Activated T-cell treated with anti-CD3 and anti-CD28 coated beads for 24 hours (primary cell): ENCODE measurements around the gene LAMP1.
"Not testable (repeated sequence)": the region's sequence is repeated elsewhere in the genome, so short reads cannot be mapped to it uniquely, and the experiment has no call there.

Experiments used
- DNase-seq: peaks from one replicate; pipeline ENCODE4 v3.0.0-alpha.2; 2020; ENCODE audit warnings: low read depth

The LAMP1 gene

GRCh38 chr13:113297370-113298042 is 467 bp downstream of the LAMP1 start:
- DNase-seq: peak; percentile 30

GRCh38 chr13:113298043-113298945 is 1.3 kb downstream of the LAMP1 start:
- DNase-seq: no peak

GRCh38 chr13:113299951-113300350 is 2.9 kb downstream of the LAMP1 start:
- DNase-seq: no peak

- DNase-seq: no peak
Observed at GRCh38 chr13:113302986-113303385, 5.9 kb downstream of the LAMP1 start.

- DNase-seq: no peak
Observed at GRCh38 chr13:113304121-113304520, 7.1 kb downstream of the LAMP1 start.

- no peak for DNase-seq
Observed at GRCh38 chr13:113305208-113305607, 8.2 kb downstream of the LAMP1 start.

GRCh38 chr13:113307491-113307890 is 10.5 kb downstream of the LAMP1 start:
- DNase-seq: no peak

- DNase-seq: no peak
Observed at GRCh38 chr13:113309473-113309872, 12.4 kb downstream of the LAMP1 start.

GRCh38 chr13:113314112-113314511 is 17.1 kb downstream of the LAMP1 start:
- not testable (repeated sequence) for DNase-seq

GRCh38 chr13:113314895-113315470 is 17.9 kb downstream of the LAMP1 start:
- DNase-seq: not testable (repeated sequence)

- no peak for DNase-seq
Observed at GRCh38 chr13:113315992-113316391, 19.0 kb downstream of the LAMP1 start.

- DNase-seq: no peak
Observed at GRCh38 chr13:113317031-113317430, 20.0 kb downstream of the LAMP1 start.

GRCh38 chr13:113318956-113319355 is 21.9 kb downstream of the LAMP1 start:
- no peak for DNase-seq

GRCh38 chr13:113319371-113319770 is 22.3 kb downstream of the LAMP1 start:
- no peak for DNase-seq

GRCh38 chr13:113320226-113320875 is 23.3 kb downstream of the LAMP1 start:
- DNase-seq: no peak

- DNase-seq: no peak
Observed at GRCh38 chr13:113321546-113321945, 24.5 kb downstream of the LAMP1 start.

- DNase-seq: no peak
Observed at GRCh38 chr13:113322043-113322461, 25.0 kb downstream of the LAMP1 start.

GRCh38 chr13:113322890-113323651 is 26.0 kb downstream of the LAMP1 start:
- DNase-seq: no peak

GRCh38 chr13:113323869-113324268 is 26.8 kb downstream of the LAMP1 start:
- no peak for DNase-seq

GRCh38 chr13:113324398-113324797 is 27.4 kb downstream of the LAMP1 start:
- DNase-seq: no peak

- no peak for DNase-seq
Observed at GRCh38 chr13:113325779-113326178, 28.7 kb downstream of the LAMP1 start.

GRCh38 chr13:113327391-113327765 is 30.3 kb downstream of the LAMP1 start:
- DNase-seq: no peak
